Measurements from ENCODE around the gene IQCE.

The IQCE gene

GRCh38 chr7:2634267-2635145 lies 75.7 kb downstream of the IQCE start:
- DNase-seq (ENCODE audit: low read depth): no peak

DNA sequence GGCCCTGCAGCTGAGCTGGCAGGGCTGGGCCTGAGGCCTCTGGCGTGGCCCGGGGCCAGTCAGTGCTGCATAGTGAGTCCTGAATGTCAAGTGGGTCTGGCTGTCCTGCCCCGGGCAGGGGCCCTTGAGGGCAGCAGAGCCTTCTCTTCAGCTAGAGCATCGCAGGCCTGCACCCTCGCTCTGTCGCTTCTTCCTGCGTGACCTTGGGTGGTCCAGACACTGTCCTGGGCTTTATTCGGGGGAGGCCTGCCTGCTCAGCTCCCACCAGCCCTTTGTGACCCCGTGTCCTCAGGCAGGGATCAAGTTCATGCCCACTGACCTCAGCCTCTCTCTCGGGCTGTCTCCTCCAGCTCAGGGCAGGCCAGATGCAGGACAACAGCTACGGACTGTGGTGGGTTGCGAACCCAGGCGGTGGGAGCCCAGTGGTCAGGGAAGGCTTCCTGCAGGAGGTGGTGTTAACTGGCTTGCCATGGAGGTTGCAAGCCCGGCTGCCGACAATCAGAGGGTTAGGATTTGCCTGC lies 76.4 kb downstream of the IQCE start:
- DNase-seq (ENCODE audit: low read depth): no peak

GRCh38 chr7:2635810-2636701 lies 77.3 kb downstream of the IQCE start:
- no peak for DNase-seq (ENCODE audit: low read depth)

- no peak for DNase-seq (ENCODE audit: low read depth)
Observed at GRCh38 chr7:2637066-2637471, 78.3 kb downstream of the IQCE start.

- DNase-seq (ENCODE audit: low read depth): no peak
Observed at GRCh38 chr7:2637505-2638223, 78.9 kb downstream of the IQCE start.

- no peak for DNase-seq (ENCODE audit: low read depth)
Observed at GRCh38 chr7:2638224-2638991, 79.6 kb downstream of the IQCE start.

DNA sequence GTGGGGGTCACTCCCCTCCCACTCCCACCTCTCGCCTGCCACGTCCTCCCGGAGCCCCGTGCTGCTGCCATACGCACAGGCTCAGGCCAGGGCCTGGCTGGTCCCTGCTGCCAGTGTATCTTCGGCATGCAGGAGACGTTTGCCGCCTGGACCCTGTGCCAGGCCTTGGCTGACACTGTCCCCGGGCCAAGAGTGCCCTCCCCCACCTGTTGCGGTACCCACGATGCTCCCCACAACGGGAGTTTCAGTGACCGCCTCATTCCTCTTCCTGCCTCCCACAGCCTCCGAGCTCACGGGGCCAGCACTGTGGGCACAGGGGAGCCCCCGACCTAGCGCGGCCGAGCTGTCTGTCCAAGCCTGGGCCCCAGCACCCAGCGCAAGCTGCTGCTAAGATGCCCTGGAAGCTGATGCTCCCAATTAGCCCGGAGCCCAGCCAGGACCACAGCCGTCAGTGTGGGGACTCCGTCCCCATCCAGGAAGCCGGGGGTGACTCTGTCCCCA lies 80.5 kb downstream of the IQCE start:
- DNase-seq (ENCODE audit: low read depth): no peak

DNA sequence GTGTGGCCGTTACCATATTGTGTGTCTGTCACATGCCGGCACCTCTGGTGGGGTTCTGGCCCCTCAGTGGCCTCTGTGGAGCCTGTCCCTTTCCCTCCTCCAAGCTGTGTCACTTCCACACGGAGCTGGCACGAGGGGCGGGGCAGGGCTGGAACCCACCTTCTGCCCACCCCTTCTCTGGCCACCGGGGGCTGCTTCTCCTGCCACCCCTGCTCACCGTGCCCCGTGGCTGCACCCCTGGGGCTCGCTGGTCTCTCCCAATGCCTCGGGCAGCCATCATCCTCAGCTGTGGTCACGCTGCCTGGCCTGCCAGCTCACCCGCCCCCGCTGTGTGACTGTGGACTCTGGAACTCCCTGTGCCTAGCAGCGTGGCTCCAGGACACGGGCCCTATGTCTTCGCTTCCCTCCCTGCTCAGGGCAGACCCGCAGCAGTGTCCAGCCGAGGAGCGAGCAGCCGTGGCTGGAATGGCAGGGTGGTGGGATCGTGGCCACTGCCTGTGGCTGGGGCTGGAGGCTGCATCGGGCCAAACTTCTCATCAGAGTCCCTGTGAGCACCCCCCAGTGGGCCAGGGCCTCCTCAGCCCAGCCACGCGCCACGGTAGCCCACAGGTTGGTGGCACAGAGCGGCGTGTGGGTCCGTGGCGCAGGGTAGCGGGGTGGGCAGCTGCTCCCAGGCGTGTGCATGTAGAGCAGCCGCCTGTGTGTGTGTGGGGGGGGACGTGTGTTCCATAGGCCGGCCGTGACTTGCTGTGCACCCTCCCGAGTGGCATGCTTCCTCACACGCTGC lies 81.1 kb downstream of the IQCE start:
- no peak for DNase-seq (ENCODE audit: low read depth)

DNA sequence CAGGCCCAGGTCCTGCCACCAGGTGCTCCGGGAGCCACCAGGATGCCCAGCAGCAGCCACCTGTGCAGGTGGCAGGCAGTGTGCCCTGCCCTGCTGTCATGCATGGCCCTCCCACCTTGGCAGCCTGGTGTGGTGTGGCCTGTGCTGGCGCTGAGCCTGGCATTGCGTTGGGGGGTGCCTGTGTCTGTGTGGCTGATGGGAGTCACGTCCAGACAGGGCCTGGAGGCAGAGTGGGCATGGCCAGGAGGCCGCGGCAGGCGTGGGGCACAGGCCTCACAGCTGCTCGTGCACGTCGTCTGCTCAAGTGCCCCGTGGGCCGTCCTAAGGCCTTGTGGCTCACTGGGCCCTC lies 81.7 kb downstream of the IQCE start:
- DNase-seq (ENCODE audit: low read depth): no peak

GRCh38 chr7:2640846-2641316 lies 82.1 kb downstream of the IQCE start:
- DNase-seq (ENCODE audit: low read depth): no peak

DNA sequence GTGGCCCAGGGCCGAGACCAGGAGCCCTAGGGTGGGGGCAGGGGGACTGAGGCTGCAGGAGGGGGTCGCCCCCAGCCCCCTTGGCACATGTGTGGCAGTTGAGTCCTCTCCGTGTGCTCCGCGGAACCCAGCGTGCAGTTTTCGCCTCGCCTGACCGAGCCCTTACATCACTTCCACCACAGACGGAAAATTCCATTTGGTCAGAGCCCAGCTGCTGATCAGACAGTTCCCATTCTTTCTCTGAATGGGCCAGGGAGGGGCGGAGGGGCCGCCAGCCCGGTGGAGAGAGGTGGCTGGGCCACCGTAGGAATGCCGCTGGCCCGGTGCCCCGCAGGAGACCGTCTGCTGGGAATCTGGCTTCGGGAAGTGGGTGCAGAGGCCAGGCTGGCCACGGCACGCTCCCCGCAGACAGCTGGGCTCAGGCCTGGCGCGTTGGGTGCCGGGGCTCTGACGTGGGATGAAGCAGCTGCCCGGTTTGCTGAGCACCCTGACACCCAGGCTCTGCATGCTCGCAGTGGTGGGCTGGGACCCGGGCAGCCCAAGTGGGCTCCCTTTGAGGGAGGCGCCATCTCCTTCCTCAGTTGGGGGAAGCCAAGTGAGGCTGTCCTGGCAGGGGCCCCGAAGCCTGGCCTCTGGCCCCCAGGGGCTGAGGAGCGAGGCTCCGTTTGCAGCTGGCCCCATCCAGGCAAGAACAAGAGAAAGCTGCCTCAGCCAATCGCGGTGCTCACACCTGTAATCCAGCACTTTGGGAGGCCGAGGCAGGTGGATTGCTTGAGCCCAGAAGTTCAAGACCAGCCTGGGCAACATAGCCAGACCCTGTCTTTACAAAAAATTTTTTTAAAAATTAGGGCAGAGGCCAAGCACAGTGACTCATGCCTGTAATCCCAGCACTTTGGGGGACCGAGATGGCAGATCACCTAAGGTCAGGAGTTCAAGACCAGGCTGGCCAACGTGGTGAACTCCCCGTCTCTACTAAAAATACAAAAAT lies 82.9 kb downstream of the IQCE start:
- no peak for DNase-seq (ENCODE audit: low read depth)

DNA sequence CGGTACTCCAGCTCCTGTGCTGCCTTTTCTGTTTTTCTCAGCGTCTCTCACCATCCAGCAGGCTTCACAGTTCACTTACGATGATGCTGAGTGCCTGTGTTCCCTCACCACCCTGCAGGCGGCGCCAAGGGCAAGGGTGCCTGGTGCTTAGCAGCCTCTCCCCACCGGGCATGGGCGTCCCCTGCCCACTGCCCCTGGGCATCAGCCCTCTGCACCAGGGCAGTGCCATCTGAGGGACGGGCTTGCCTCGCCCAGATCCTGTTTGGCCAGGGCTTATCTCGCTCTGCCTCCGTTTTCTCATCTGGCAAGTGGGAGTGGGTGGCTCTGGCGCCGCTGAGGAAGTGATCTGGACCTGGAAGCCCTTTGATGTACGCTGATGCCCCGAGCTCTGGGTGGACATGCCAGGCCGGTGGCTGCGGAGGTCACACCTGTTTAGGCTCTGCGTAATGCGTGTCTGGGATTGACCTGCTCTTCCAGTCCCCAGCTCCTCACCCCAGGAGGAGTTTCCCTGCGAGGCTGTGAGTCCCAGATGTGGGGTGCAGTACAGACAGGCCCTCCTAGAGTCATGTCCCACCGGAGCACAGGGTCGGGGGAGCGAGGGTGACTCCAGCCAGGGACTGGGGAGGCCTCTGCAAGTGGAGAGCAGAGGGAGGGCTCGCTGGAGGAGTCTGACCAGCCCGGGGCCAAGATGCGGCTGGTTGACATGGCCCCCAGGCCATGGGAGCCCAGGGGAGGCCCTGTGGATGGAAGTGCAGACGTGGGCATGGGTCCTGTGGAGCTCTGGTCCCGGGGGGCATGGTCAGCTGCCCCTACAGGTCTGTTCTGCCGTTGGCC lies 84.8 kb downstream of the IQCE start:
- no peak for DNase-seq (ENCODE audit: low read depth)

DNA sequence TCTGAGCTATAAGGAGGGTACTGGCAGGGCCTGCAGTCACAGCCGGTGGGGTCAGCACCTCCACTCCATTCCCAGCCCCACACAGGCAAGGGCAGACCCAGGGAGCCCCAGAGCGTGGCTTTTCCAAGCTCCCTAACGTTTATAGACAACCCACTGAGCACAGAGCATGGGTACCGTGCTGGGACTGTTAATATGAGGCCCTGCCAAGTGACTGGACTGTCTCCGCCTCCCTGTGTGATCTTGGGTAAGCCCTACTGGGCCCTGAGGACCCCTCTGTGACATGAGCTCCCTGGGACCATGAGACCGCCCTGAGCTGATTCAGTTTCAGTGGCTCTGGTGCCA lies 85.4 kb downstream of the IQCE start:
- DNase-seq (ENCODE audit: low read depth): no peak

DNA sequence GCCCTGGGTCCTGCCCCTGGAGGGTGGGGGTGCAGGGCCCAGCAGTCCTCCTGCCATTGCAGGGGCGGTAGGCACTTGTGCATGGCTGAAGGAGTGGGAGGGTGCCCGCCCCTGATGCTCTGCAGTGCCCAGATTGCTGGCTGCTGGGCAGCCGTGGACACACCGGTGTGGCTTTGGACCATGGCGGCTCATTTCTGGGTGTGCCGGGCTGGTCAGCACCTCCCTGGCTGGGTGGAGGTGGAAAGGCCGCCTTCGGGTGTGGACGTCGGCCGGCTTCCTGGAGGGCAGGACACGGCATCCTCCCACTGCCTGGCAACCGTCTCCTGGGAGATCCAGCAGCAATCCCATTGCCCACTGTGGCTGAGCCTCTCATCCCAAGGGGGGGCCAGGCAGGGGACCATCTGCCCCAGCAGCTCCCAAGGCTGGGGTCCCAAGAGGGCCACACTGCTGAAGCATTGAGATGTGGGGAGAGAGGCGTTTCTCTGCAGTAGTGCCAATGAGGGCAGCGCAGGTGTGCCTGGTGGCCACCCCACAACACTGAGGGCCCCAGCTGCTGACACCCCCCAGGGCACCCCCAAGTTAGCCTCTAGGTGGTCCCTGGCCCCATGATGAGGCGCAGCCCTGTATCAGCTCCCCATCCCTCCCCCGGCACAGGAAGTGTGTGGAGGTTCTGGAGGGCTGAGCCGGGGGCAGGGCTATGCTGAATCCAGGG lies 85.9 kb downstream of the IQCE start:
- no peak for DNase-seq (ENCODE audit: low read depth)

DNA sequence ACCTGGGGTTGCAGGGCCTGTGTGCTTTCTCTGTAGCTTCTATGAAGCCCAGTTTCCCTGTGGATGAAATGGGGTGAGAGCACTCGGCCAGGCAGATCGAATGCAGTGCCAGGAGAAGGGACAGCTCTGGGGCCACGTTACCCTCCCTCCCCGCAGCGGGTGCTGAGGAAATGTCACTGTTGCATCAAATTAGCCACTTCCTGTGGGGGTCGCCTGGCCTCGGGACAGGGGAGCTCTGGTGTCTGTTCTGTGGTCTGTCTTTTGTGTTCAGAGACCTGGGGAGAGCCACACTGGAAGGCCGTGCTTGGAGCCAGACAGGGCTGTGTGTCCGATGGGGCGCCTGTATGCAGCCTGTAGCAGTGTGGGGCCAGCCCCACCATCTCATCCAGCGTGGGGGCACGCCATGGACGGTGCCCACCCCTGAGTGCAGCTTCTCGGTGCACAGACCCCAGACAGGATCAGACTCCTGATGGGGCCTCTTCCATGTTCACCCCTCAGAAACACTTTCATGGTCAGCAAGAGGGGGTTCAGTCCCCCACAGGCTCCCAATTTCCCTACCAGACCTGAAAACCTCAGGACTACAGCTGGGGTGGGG lies 86.6 kb downstream of the IQCE start:
- no peak for DNase-seq (ENCODE audit: low read depth)

- no peak for DNase-seq (ENCODE audit: low read depth)
Observed at GRCh38 chr7:2646336-2646679, 87.5 kb downstream of the IQCE start.

Data from T follicular helper cell (primary cell).